COR-L47 (cell line): ENCODE data around the gene ECM2.

Source experiments
- DNase-seq: peaks from one replicate; lab custom pipeline; 2025; lab: John Stamatoyannopoulos, UW

ECM2 gene

DNA sequence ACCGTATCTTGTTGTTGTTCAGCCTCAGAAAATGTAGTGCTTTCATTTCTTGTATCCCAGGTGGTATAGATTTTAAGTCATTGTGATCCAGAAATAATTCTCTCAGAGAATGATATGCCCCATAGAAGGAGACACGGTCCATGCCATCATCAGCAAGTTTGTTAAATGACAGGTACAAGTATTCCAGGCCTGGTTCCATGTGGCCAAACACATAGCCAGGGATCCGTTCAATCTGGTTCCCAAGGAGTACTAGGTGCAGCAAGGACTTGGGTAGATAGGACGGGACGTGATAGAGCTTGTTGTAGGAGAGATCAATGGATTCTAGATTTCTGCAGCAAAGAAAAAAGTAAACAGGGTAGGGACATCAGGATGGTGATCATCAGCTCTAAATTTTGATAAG is 35.1 kb downstream of the ECM2 start:
- DNase-seq = no peak

DNA sequence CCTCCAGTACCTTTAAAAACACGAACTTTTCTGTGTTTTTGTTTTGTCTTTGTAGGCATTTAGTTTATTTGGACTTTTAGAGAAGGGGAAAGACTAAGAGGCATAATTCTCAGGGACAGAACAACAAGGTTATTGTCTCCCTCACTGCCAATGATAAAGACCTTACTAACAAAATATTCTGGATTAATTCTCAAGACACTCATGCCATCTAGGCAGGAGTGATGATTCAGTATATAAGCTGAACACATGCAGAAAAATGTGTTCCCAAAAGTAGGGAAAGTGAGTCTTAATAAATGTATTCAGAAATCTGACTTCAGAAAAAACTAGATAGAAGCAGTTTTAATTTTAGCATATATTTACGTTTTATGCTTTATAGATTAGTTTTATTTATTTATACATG is 36.1 kb downstream of the ECM2 start:
- DNase-seq = no peak

DNA sequence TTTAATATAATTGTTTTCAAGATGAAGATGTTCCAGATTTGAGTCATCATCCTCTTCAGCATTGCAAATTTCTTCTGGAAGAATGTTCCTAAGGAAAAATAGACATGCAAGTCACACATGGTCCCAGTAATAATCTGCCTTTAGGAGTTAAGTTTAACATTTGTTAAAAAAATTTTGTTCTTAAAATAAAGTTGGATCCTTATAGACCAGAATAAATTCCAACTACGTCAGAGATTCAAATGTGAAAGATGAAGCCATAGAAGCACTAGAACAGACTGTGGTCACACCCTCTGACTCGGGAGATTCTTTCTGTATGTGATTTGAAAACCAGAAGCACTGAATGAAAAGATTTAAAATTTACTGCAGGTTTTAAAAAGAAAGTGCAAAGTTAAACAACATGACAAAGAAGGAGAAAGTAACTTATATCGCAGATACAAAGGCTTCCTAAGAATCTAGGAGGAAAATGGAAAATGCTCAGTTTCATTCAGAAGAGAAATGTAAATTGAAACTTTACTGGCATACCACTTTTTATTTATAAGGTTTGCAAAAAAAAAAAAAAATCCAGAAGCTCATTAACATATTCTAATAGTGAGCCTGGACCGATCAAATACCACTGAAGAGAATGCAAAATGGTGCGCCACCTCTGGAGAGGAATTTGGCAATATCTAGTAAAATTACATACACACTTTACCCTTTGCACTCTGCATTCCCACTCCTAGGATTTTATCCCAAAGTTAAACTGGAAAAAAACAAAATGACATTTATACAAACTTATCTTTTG is 39.2 kb downstream of the ECM2 start:
- no peak for DNase-seq

DNA sequence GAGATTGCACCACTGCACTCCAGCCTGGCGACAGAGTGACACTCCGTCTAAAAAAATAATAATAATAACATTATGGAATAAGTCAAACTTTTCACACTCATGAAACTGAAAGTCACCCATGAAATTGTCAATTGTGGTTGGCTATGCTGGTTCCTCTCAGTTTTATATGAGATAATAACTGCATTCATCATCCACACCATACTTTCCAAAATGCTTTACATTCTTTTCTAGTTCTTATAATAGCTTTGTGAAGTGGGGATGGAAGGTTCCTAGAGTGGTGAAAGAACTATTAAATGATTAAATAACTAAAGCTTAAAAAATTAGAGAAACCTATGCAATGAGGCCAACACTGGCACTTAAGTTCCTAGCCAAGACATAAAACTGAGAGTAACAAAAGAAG is 40.9 kb downstream of the ECM2 start:
- DNase-seq = no peak

DNA sequence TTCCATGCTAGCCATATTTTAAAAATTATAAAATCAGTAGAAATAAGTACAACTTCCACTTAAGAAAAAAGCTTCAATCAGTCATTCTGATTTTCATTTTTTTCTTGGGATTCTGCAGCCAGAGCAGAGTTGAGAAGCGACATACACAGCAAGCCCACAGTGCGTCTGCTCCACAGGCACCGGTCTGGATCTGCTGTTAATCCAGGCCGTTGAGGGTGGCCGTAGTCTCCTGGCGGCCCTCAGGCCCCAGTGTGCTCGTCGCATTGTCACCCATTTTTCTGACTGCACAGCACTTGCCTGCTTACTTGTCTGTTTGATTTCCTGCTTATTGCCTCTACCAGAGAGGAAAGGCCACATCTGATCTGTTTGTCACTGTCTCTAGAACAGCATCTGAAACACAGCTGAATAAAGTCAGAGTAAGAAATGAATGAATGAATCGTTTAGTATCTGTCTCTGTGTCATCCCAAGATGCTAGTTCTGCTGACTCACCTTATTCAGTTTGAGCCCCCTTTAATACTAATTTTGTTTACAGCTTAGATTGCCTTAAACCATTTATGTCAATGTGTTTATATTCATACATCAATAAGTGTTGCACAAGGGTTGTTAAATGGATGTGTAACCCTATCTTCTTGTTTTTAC is 41.9 kb downstream of the ECM2 start:
- DNase-seq = no peak

DNA sequence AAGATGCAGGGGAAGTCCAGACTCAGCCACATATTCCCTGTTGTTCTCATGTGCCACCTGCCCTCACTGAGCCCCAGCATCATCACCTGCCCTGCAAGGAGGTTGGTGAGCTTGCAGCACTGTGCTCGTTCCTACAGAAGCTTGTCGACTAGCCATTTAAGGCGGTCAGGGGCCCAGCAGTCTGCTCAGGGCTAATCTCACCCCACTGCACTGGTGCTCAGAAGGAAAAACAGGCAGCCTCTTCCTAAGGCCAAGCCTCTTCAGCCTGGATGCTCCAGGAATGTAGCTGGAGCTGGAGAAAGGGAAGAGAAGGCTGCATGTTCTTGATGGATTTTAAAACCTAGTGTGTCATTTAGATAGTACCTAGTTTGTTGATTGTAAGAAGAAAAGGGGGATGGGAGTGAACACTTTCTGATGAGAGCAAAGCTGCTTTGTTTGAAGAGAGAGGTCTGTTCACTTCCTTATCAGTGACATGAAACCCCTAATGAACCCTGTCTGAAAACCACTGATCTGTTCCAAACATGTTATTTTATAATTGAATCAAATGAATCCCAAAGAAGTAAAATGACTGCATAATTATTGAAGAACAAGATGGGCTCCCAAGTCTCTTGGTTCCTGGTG is 42.9 kb downstream of the ECM2 start:
- DNase-seq = no peak

DNA sequence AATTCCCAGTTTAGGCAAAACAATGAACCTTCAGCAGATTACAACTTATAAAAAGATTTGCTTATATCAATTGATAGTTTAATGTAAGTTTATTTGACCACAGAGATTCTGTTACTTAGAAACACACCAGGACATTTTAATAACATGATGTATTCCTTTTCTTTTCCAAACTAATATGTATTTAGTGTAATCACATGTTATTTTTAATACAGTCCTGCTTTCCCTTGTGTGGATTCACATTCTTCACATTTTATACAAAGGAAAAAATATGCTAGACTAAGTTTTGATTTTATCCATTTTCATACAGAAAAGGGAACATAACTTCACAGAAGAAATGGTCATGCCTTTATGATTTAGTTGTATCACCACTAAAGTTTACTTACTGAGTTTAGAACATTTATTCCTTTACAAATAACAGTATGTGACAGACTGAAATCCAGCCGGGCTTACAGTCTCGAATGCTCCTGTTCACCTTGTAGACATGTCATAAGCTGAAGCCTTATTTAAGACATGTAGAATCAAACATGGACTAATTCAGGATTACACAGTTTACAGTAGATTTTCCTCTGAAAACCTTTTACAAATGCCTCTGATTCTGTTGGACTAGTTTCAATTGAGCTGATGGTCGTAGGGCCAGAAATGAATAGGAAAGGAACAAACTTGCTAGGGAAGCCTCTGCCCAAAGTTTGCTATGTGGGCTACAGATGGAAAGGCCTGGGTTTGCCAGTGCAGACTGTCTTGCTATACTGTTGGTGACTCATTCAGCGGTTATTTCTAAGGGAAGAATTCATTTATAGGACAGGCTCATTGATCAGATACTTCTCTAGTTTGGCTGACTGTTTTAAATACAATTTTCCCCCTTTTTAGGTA is 46.9 kb downstream of the ECM2 start:
- no peak for DNase-seq

DNA sequence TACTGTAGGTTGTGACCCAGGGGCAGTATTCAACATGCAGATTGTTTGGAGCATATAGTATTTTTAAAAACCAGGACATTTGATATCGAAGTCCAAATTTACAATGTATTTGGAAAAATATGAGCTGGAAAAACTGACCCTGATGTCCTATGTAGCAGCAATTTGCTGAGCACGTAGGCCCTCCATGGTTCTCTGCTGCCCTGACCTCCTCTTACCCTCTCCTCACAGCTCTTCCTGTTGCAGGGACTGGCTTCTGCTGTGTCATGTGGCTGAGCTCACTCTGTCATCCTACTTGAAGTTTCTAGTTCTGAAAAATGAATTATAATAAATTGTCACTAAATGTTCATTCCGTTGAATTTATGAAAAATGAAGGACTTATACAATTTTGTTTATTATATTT is 49.4 kb downstream of the ECM2 start:
- DNase-seq = no peak

DNA sequence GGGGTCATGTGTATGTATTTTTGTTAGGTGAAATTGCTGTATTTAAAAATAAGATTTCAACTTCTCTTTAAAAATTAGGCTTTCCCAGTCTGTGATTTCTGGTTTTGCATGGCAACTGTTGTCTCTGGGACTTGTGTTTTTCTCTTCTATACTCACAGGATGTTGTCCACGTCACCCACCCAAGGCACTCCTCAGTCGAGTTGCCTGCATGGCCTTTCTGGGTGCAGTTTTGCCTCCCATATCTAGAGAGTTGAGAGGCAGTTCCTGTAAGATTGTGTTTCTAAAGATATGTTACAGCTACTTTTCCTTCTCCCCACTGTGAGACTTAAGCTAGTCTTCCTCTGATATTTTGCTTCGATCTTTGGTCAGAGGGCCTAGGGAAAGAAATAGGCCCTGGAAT is 51.2 kb downstream of the ECM2 start:
- no peak for DNase-seq

DNA sequence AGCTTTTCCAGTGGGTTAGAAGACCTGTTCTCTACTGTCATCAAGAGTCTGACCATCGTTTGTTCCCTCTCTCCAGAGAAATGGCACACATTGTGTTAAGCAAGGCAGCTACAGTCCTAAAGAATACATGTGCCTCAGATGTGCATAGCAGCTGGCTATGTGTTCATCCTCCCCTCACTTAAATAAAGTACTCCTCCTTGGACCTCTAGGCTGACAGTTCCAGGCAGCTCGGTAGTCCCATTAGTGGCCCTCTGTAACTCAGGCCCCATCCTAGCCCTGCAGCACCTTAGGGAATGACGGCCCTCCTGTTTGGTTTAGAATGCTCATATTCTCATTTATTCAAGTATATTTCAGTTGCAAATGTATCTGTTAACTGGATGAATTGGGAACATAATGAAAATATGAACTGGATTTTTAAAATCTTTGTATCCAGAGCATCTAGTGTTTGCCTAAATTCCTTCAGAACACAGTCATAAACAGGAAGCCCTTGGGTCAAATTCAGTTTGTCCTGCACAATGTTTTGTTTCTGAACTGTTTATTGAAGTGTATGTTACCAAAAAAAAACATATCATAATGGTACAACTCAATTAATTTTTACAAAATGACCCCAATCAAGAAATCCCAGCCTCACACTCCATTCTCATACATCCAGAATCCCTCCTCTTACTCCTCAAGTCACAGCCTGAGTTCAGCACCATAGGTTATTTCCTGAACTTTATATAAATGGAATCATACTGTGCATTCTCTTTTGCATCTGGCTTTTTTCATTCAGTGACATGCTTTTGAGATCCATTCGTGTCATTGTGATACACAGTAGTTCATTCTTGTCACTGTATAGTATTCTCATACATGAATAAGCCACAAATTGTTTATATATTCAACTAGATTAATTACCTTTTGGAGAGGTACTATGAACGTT is 51.9 kb downstream of the ECM2 start:
- no peak for DNase-seq

DNA sequence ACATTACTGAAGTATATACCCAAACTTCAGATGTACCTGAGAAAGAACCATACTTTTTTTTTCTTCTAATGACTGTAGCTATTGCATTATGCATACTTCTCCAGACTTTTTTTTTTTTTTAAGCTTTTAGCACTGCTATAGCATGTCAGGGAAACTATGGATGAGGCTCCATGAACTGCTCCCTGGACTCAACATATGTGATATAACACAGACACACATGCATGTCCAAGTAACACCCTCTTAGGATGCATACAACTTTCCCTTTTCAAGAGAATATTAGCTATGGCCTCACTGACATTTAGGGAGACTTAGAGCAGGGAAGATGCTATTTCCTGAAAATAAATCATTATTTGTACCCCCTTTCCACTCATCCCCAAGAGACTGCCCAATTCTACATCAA is 53.0 kb downstream of the ECM2 start:
- DNase-seq = no peak

DNA sequence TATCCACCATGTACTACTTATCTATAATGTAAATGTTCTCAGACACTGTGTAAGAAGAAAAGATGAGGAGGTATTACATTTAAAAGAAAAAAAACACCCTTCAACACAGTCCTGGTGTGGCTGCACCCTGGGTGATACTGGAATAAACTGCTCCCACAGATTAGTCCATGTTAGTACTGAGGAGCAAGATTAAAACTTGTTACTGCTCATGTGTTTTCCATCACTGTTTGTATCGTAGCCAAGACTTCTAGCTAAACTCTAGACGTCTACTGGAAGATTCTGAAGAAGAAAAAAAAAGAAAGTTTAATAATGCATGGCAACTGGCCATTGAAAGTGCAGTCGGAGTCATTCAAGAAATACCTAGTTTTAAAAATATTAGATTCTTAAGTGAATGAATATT is 53.5 kb downstream of the ECM2 start, which contains the start of gene ASPN:
ASPN (minus strand) TSS at position 178 of the 400 bp plus-strand sequence.
- DNase-seq = no peak

DNA sequence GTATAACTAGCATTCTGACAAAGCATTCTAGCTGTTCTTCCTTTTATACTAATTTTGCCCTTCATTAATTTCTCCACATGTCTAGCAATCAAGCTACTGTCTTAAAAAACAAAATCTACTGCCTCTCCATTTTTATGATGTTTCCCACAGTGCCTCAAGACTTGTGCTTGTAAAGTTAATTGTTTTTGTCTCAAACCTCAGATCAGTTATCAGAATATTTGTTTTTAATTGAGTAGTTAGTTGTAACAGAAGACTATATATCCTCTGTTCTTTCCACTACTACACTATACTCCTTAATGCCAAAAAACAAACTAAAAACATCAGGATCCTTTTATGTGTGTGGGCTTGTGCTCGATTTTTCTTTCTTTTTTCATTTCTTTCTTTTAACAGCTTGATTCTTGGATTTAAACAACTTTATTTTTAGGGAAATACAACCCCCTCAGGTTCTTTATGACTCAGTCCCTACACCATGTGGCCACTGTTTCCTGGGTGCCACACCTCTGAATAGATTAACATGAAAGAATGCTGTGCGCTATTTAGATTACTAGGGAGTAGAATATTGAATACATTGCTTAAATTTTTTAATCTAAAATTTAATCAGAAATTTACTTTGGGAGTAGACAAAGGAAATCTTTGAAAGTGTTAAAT is 54.7 kb downstream of the ECM2 start:
- no peak for DNase-seq

DNA sequence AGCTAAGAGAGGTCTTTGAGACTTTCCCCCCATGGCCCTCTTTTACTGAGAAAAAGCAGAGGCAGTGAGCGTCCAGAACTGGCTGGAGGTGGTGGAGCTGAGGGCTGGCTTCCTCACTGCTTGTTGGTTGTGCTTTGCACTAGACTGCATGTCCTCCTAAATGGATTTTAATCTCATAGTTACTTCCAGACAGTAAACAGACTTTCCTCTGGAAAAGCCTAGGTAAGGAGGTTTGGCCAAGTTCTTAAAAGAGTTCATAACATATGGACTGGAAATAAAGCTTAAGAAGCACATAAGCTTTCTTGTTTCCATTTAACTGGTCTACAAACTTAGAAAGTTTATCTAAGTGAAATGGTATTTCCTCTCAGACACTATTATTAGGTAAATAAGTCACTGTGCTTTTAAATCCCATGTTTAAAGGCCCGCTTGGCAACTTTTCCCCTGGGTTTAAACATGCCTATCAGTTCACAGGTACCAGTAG is 55.5 kb downstream of the ECM2 start:
- no peak for DNase-seq

DNA sequence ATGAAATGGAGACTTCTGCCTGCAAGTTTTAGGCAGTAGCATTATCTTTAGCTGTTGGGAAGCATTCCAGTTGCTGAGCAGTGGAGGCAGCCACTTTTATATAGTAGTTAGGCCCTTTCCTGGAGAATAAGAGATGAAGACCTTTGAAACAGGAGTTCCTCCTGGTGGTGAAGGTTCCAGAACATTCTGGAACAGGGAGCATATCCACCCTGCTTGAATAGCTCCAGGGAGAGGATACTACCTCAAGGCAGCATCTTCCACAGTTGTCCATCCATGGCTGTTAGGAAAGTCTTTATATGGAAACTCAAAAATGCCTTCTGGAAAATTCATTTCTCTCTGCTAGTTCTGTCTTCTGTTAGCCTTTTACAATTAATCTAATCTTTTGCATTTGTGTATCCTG is 56.4 kb downstream of the ECM2 start:
- DNase-seq = no peak

DNA sequence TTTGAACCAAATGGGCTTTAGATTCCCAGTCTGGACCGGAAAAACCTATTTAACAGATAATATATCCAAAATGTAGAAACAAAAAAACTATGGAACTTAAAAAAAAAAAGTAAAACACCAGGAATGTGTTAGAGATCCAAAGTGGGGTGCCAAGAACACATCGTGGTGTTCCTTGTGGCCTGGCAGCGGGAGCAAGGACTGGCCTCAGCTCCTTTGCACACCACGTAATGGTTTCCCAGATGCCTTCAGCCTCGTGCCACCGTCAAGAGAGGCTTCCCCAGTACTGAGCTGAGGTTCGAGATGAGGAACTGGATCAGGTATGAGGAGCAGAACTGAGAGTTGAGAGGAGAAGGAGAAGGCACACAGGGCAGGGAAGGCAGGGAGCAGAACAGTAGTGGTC is 57.0 kb downstream of the ECM2 start:
- no peak for DNase-seq

DNA sequence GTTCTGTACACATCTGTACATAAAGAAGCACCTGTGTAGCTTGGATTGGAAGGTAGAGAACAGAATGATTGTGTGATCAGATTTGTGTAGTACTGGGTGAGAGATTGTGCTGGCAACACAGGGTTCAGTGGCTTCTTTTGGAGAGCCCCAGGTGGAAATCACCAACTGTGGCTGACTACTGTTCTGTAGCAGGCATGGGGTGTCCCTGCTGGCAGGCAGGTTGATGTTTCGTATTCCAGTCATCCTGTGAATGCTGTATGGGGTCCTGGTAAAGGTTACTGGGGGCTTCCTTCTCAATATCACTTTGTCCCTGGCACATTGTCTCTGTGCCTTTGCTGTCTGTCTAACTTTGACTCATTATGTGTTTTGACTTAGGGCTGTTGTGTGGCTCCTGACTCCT is 58.8 kb downstream of the ECM2 start:
- no peak for DNase-seq

DNA sequence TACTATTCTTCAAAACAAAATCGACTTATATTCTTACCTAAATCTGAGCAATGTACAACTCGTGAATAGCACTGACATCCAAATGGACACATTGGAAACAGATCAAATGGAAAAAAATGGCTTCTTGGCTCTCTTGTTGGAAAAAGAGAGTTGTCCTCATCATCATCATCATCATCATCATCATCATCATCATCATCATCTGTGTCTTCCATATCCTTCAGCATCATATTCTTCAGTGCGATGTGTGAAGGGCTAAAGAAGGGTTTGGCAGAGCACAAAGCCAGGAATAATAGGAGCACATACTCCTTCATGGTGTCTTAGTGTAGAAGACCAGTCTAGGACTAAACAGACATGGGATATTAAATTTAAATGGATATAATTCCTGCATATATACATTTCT is 61.2 kb downstream of the ECM2 start:
- no peak for DNase-seq

DNA sequence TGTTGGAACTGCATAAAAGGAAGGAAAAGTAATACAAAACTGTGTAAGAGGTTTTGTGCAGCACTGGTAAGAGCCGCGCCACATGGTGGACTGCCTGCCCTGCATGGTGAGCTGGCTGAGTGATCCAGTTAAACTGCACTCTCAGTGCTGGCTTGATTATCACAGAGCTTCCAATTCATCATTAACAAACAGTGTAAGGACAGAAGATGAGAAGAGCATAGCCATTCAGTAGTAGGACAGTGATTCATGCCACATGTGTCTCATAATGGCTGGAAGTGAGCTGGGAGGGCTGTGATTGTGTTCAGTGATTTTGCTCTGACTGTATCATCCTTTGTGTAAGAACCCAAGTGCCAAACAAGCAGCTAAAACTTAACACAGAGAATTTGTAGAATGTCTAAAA is 67.6 kb downstream of the ECM2 start:
- no peak for DNase-seq

DNA sequence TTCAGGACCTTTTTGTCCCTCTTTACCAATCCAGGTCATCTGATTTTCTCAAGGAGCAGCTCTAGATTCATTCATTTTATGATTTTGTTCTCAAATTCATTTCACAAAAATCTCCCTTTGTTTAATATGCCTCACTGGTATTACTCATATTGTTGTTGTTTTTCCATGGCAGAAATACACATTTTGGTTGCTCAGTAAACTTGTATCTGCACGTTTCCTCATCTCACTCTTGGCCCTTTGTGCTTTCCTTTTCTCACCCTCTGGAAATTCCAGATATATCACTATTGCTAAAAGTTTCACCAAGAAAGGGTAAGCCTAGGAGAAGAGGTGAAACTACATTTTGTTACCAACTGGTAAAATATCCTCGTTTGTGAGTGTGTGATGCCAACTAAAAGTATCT is 68.3 kb downstream of the ECM2 start:
- DNase-seq = no peak

DNA sequence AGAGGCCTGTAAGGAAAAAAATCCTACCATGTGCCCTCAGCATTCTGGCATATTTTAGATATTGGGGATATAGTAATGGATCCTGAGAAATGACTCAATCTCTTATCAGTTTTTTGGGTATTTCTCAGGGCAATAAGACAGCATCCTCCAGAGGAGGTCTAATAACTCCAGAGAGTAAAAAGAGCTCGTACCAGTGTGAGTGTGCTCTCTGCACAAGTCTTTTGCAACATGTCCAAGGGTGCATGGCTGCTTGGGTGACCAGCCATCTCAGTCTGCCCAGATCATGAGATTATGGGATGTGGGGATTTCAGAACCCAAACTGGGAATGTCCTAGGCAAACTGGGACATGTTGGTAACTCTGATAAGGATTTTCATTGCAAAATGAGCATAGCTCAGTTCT is 68.7 kb downstream of the ECM2 start:
- DNase-seq = no peak
